HepG2 (cell line): Measurements from ENCODE around the gene ELOVL2. TPM values are rescaled to one million over a fixed set of nuclear protein-coding genes. Genes with fewer than 3 reads are reported as not detected.

Experiments
- ATAC-seq: fragments of 200-7000 bp; cut with Tn5 transposase; 3 replicates; pipeline ENCODE4 v1.9.1; 2020; ENCODE audit warnings: mild to moderate bottlenecking, moderate library complexity
- BruUV-seq: library from RNA; stranded (reverse); fragments of 400-500 nt; replicated peaks from 2 replicates; lab custom pipeline; 2021; lab: Mats Ljungman, UMichigan
- CTCF ChIA-PET: fragments of 300-600 bp; formaldehyde crosslinking; extraction: SDS; loops from one replicate; lab custom pipeline; 2021; ENCODE audit warnings: low total read pairs, inconsistent platforms, low intra/inter-chr PET ratio; lab: Yijun Ruan, JAX
- POLR2A ChIA-PET: fragments of 350-600 bp; sonication (Branson Sonifier 250); formaldehyde crosslinking; loops from one replicate; lab custom pipeline; 2020; ENCODE audit warnings: antibody characterized with exemption, inconsistent platforms; lab: Yijun Ruan, JAX
- DNase-seq: peaks from one replicate; pipeline ENCODE4 v3.0.0-alpha.2; 2015; ENCODE audit warnings: low spot score
- FAIRE-seq: peaks from 3 replicates; lab custom pipeline; 2011; peaks lifted over from hg19 to GRCh38; lab: Jason Lieb, UNC
- H2AFZ ChIP-seq: one replicate; pipeline ENCODE4 v1.6.1; 2011; ENCODE audit warnings: low read length, inconsistent platforms
- H3K27ac ChIP-seq: fragments of 300-600 bp; 3 replicates; pipeline ENCODE4 v1.8.0; 2011; ENCODE audit warnings: mixed run types, mild to moderate bottlenecking, mixed read lengths, low read length, inconsistent platforms; ENCODE audit not compliant: insufficient read depth; ENCODE audit errors: extremely low read length
- H3K27me3 ChIP-seq, 2 experiments: fragments of 200-600 bp in 1 of 2; 2 replicates in 1 of 2; 3 replicates in 1 of 2; pipeline versions ENCODE4 v1.6.0 to v1.8.0; 2011; ENCODE audit warnings: low read length in 2 of 2, mild to moderate bottlenecking in 2 of 2, moderate library complexity in 2 of 2, inconsistent platforms in 1 of 2; ENCODE audit not compliant: insufficient read depth in 2 of 2, control insufficient read depth in 1 of 2
- H3K36me3 ChIP-seq, 2 experiments: fragments of 200-600 bp in 1 of 2; replicated peaks in 1 of 2; 2 replicates in 1 of 2; 3 replicates in 1 of 2; pipeline versions ENCODE4 v1.5.1 to v1.8.0; 2011; ENCODE audit warnings: low read length in 2 of 2, inconsistent platforms in 1 of 2; ENCODE audit not compliant: insufficient read depth in 2 of 2, control insufficient read depth in 1 of 2
- H3K4me1 ChIP-seq: 2 replicates; pipeline ENCODE4 v1.5.1; 2012; ENCODE audit warnings: low read length, inconsistent platforms; ENCODE audit not compliant: insufficient read depth
- H3K4me2 ChIP-seq: 2 replicates; pipeline ENCODE4 v1.6.0; 2011; ENCODE audit warnings: low read depth, low read length, inconsistent platforms
- H3K4me3 ChIP-seq, 3 experiments: fragments of 200-600 bp in 1 of 3; sonication (generic), shearing (Covaris generic) in 1 of 3; replicated peaks in 1 of 3; 2 replicates each; pipeline ENCODE4 v1.5.1; 2011 to 2016; ENCODE audit warnings: low read length in 3 of 3, inconsistent platforms in 2 of 3, low read depth in 2 of 3, mild to moderate bottlenecking in 2 of 3, control low read depth in 1 of 3, mixed read lengths in 1 of 3; ENCODE audit not compliant: insufficient read depth in 1 of 3
- H3K79me2 ChIP-seq: one replicate; pipeline ENCODE4 v1.6.1; 2011; ENCODE audit warnings: low read length, inconsistent platforms; ENCODE audit not compliant: insufficient read depth
- H3K9ac ChIP-seq: 2 replicates; pipeline ENCODE4 v1.6.0; 2011; ENCODE audit warnings: mild to moderate bottlenecking, low read depth, low read length, inconsistent platforms; ENCODE audit not compliant: insufficient read depth
- H3K9me3 ChIP-seq: 2 replicates; pipeline ENCODE4 v1.5.1; 2012; ENCODE audit warnings: mild to moderate bottlenecking, low read length
- H4K20me1 ChIP-seq: 2 replicates; pipeline ENCODE4 v1.6.0; 2011; ENCODE audit warnings: inconsistent platforms, mild to moderate bottlenecking, low read length, moderate library complexity; ENCODE audit not compliant: insufficient read depth
- CC2D1A ChIP-seq: sonication (generic); formaldehyde crosslinking; IDR thresholded peaks from 2 replicates; pipeline ENCODE4 v1.8.1; 2023; ENCODE audit warnings: mild to moderate bottlenecking, missing genetic modification reagents
- DNMT3B ChIP-seq: conservative IDR thresholded peaks from 2 replicates; pipeline ENCODE4 v1.6.1; 2016; ENCODE audit warnings: missing biosample characterization, control low read depth
- JDP2 ChIP-seq: sonication (generic); formaldehyde crosslinking; IDR thresholded peaks from 2 replicates; pipeline ENCODE4 v1.8.1; 2022; ENCODE audit warnings: missing genetic modification reagents, borderline replicate concordance
- RFX1 ChIP-seq: fragments of 450-650 bp; IDR thresholded peaks from 2 replicates; pipeline ENCODE4 v1.6.1; 2017
- RXRB ChIP-seq: IDR thresholded peaks from 2 replicates; pipeline ENCODE4 v1.6.1; 2016; ENCODE audit warnings: borderline replicate concordance, missing genetic modification reagents, missing compliant biosample characterization
- TEAD2 ChIP-seq: sonication (generic); formaldehyde crosslinking; IDR thresholded peaks from 2 replicates; pipeline ENCODE4 v1.9.0; 2021; ENCODE audit warnings: missing genetic modification reagents
- ZBTB1 ChIP-seq: sonication (generic); formaldehyde crosslinking; IDR thresholded peaks from 2 replicates; pipeline ENCODE4 v1.4.0; 2020; ENCODE audit warnings: missing genetic modification reagents, borderline replicate concordance
- ZMAT3 ChIP-seq: sonication (generic); formaldehyde crosslinking; conservative IDR thresholded peaks from 2 replicates; pipeline ENCODE4 v1.7.0; 2021; ENCODE audit warnings: missing genetic modification reagents
- ZNF276 ChIP-seq: sonication (generic); formaldehyde crosslinking; IDR thresholded peaks from 2 replicates; pipeline ENCODE4 v1.4.0; 2020; ENCODE audit warnings: mild to moderate bottlenecking, low read depth, missing genetic modification reagents
- ZNF362 ChIP-seq: sonication (generic); formaldehyde crosslinking; IDR thresholded peaks from 2 replicates; pipeline ENCODE4 v1.4.0; 2020; ENCODE audit warnings: missing genetic modification reagents, mild to moderate bottlenecking, borderline replicate concordance
- ZNF598 ChIP-seq: sonication (generic); formaldehyde crosslinking; IDR thresholded peaks from 2 replicates; pipeline ENCODE4 v1.5.1; 2020; ENCODE audit warnings: mild to moderate bottlenecking, missing genetic modification reagents, borderline replicate concordance
- ZSCAN20 ChIP-seq: sonication (generic); formaldehyde crosslinking; IDR thresholded peaks from 2 replicates; pipeline ENCODE4 v1.4.0; 2020; ENCODE audit warnings: missing genetic modification reagents, mild to moderate bottlenecking, borderline replicate concordance
- ZSCAN22 ChIP-seq: sonication (generic); formaldehyde crosslinking; IDR thresholded peaks from 2 replicates; pipeline ENCODE4 v1.4.0; 2020; ENCODE audit warnings: mild to moderate bottlenecking, missing genetic modification reagents
- WGBS: methylation state at CpG from one replicate; pipeline ENCODE4 v1.1.6; 2017; ENCODE audit warnings: low lambda C conversion rate; 5-methylcytosine and 5-hydroxymethylcytosine counted together
- in situ Hi-C: cut with HindIII; loops from 2 replicates; pipeline ENCODE4 v1.10.0; 2017; ENCODE audit warnings: low pct_unique_long_range_greater_than_20kb; ENCODE audit not compliant: extremely low pct_ligation_motif_present
- intact Hi-C: fragments of 100-400 bp; cut with micrococcal nuclease; formaldehyde crosslinking; loops from one replicate; pipeline ENCODE4 v1.10.0; 2022; ENCODE audit not compliant: unreplicated experiment
- polyA plus RNA-seq, 8 experiments: library from polyadenylated mRNA; depleted of rRNA in 3 of 8; stranded (reverse) in 7 of 8; unstranded in 1 of 8; fragments of >200 nt; fragmentation: Illumina TruSeq in 4 of 8; extraction: Trizol in 4 of 8; gene quantifications; 2 replicates each; pipeline versions ENCODE4 v1.2.1 to v1.2.3, GENCODE V29; 2011 to 2016; ENCODE audit warnings: low read depth in 4 of 8, missing spikeins in 1 of 8, mixed read lengths in 1 of 8; ENCODE audit not compliant: insufficient read depth in 1 of 8
- total RNA-seq, 5 experiments: library from RNA; depleted of rRNA; stranded (reverse); fragments of >200 nt; fragmentation: Illumina TruSeq; extraction: Trizol; gene quantifications; 2 replicates each; pipeline ENCODE4 v1.2.3, GENCODE V29; 2016; ENCODE audit warnings: low read depth in 1 of 5

The ELOVL2 gene
- total and polyA plus RNA-seq, 2 of the 13 experiments (the other 11 are each of a cell fraction or from before 2014, with no cell fraction given), result 43.6 to 65.4 TPM

GRCh38 chr6:10991115-10991514 lies 53.0 kb downstream of the ELOVL2 start:
- intact Hi-C loops (loop anchor here (10.0 kb wide), 1 partner anchor 54 kb away; the partner anchor contains the start of gene ELOVL2), in situ Hi-C loops (no loop called here)
- Histone ChIP-seq H3K27ac (no peak overlapping the region), H3K36me3 (peaks cover 3 to 23% of the 10 kb centered on the region in 2 experiments), H3K9ac (no peak overlapping the region), H3K4me2 (no peak overlapping the region), H4K20me1 (no peaks in the 10 kb centered on the region), H3K79me2 (no peaks in the 10 kb centered on the region), H3K4me1 (0 out of 2 replicates have a peak, but pooled peaks cover 7% of the 10 kb centered on the region), H3K27me3 (no peaks in the 10 kb centered on the region), H2AFZ (no peak overlapping the region), H3K4me3 (no peak overlapping the region), H3K9me3 (no peaks in the 10 kb centered on the region)
- no peak for TF ChIP-seq RFX1
- TF ChIP-seq ZSCAN20 (CRISPR knock-in tag), result no peak
- TF ChIP-seq ZSCAN22 (CRISPR knock-in tag), result no peak
- TF ChIP-seq ZNF362 (CRISPR knock-in tag), result no peak
- TF ChIP-seq JDP2 (CRISPR knock-in tag), result no peak
- TF ChIP-seq ZNF598, result no peak
- no peak for TF ChIP-seq ZMAT3
- TF ChIP-seq RXRB (CRISPR knock-in tag), result no peak
- no peak for TF ChIP-seq TEAD2 (CRISPR knock-in tag)
- no peak for TF ChIP-seq ZNF276
- TF ChIP-seq ZBTB1 (CRISPR knock-in tag), result no peak
- no peak for TF ChIP-seq CC2D1A (CRISPR knock-in tag)
- no peak for TF ChIP-seq DNMT3B (CRISPR knock-in tag)
- no peak for ATAC-seq
- DNase-seq, result no peak
- BruUV-seq, result no TSS peak
- FAIRE-seq, result no peak
- 79% methylated on average over 2 of the region's 2 CpGs for WGBS
- ChIA-PET POLR2A (no interaction called here), CTCF (no interaction called here)
